Measurements from ENCODE around the gene MEX3A. TPM values are rescaled to one million over a fixed set of nuclear protein-coding genes. Genes with fewer than 3 reads are reported as not detected.
A peak's percentile ranks its signal among the peaks of the same experiment; 100 is the strongest.

The MEX3A gene
- polyA plus RNA-seq, 2 of the 4 experiments (the other 2 are of a cell fraction): 1.8 to 4.9 TPM

- WGBS (ENCODE audit: missing lambda C conversion rate): 67% methylated on average over 4 of the region's 4 CpGs
- ChIA-PET CTCF (interaction anchor here (0.7 to 2.9 kb wide), 9 partner anchors 10 to 138 kb away, joined by 3 to 29 read pairs (median 4); partner anchors contain the start of gene UBQLN4), POLR2A (interaction anchor here (0.9 kb wide), 2 partner anchors 10 to 137 kb away, joined by 3 read pairs; partner anchors contain the start of gene PMF1)
- H3K9me3 ChIP-seq: no peaks in the 10 kb centered on the region
- ATAC-seq: no peak
- FAIRE-seq: no peak
- no peak overlapping the region for H3K4me3 ChIP-seq
- H3K4me2 ChIP-seq: no peak overlapping the region
- no peak for TF ChIP-seq EP300 (IDR thresholded peaks at IDR 0.05)
- 0 out of 2 replicates have a peak, but pooled peaks have one; percentile 10 for TF ChIP-seq NFE2L2 (conservative IDR thresholded peaks at IDR 0.05; ENCODE audit: low read length)
- no peak overlapping the region for H3K27ac ChIP-seq
- peaks cover 5% of the 10 kb centered on the region; the same call in 1 of the 3 replicates for H3K4me1 ChIP-seq
- DNase-seq (ENCODE audit: low read depth in 1 of 2, low spot score in 1 of 2): no peak
Observed at GRCh38 chr1:156075775-156076204, 6.5 kb downstream of the MEX3A start.

GRCh38 chr1:156075162-156075561, 7.1 kb downstream of the MEX3A start:
- peak in 1 of 2 experiments; percentile 30; a peak in 2 of 6 replicates for ATAC-seq
- Histone ChIP-seq H3K4me3 (no peak overlapping the region), H3K9me3 (no peaks in the 10 kb centered on the region), H3K27ac (no peak overlapping the region), H3K4me1 (no peaks in the 10 kb centered on the region; the same call in 2 of the 3 replicates), H3K4me2 (no peak overlapping the region)
- POLR2A ChIA-PET: interaction anchor here (0.9 kb wide), 2 partner anchors 9 to 138 kb away, joined by 3 read pairs; partner anchors contain the start of gene PMF1
- CTCF ChIA-PET: interaction anchor here (0.5 to 2.9 kb wide), 10 partner anchors 9 to 137 kb away, joined by 3 to 29 read pairs (median 4); partner anchors contain the start of gene UBQLN4
- 41% methylated on average over 3 of the region's 3 CpGs for WGBS (ENCODE audit: missing lambda C conversion rate)
- no peak for FAIRE-seq
- TF ChIP-seq ZC3H11A (IDR thresholded peaks at IDR 0.05) (no peak), HMGXB4 (CRISPR knock-in tag; IDR thresholded peaks at IDR 0.05; ENCODE audit: borderline replicate concordance) (no peak), CHD4 (IDR thresholded peaks at IDR 0.05; ENCODE audit: borderline replicate concordance) (no peak), POLR2AphosphoS2 (conservative IDR thresholded peaks at IDR 0.05; ENCODE audit: low read length) (no peak), EP300 (IDR thresholded peaks at IDR 0.05) (no peak)
- no peak for DNase-seq (ENCODE audit: low read depth in 1 of 2, low spot score in 1 of 2)

GRCh38 chr1:156074661-156075060, 7.6 kb downstream of the MEX3A start:
- Histone ChIP-seq H3K4me1 (no peaks in the 10 kb centered on the region; the same call in 2 of the 3 replicates), H3K4me3 (no peak overlapping the region), H3K4me2 (no peak overlapping the region), H3K27ac (no peak overlapping the region), H3K9me3 (no peaks in the 10 kb centered on the region)
- FAIRE-seq (no peak), ATAC-seq (no peak), DNase-seq (ENCODE audit: low read depth in 1 of 2, low spot score in 1 of 2) (no peak)
- ChIA-PET CTCF (interaction anchor here (1.0 to 2.9 kb wide), 7 partner anchors 9 to 137 kb away, joined by 3 to 29 read pairs (median 5); partner anchors contain the start of gene UBQLN4), POLR2A (interaction anchor here (0.9 kb wide), 1 partner anchor 138 kb away, joined by 3 read pairs; the partner anchor contains the start of gene PMF1)
- TF ChIP-seq RAD21 (conservative IDR thresholded peaks at IDR 0.05 in 1 of 2, IDR thresholded peaks at IDR 0.05 in 1 of 2) (no peak), JUNB (IDR thresholded peaks at IDR 0.05) (no peak), SREBF2 (IDR thresholded peaks at IDR 0.05) (no peak), PHF8 (IDR thresholded peaks at IDR 0.05; ENCODE audit: borderline replicate concordance, low read depth) (no peak), TP53 (CRISPR knock-in tag; IDR thresholded peaks at IDR 0.05) (no peak)
- WGBS (ENCODE audit: missing lambda C conversion rate): 60% methylated on average over 8 of the region's 8 CpGs

GRCh38 chr1:156073740-156074139, 8.5 kb downstream of the MEX3A start:
- 61% methylated on average over 5 of the region's 5 CpGs for WGBS (ENCODE audit: missing lambda C conversion rate)
- no peak for ATAC-seq
- H3K4me1 ChIP-seq: no peaks in the 10 kb centered on the region; the same call in 2 of the 3 replicates
- no peak for FAIRE-seq
- no peaks in the 10 kb centered on the region for H3K9me3 ChIP-seq
- DNase-seq (ENCODE audit: low read depth in 1 of 2, low spot score in 1 of 2): no peak
- no peak overlapping the region for H3K27ac ChIP-seq
- no peak overlapping the region for H3K4me2 ChIP-seq
- CTCF ChIA-PET: interaction anchor here (0.7 to 3.1 kb wide), 7 partner anchors 9 to 67 kb away, joined by 3 to 11 read pairs (median 4); no protein-coding TSS in a partner anchor
- H3K4me3 ChIP-seq: no peak overlapping the region
- POLR2A ChIA-PET: no interaction called here
- TF ChIP-seq MAX (IDR thresholded peaks at IDR 0.05): no peak
- no peak for TF ChIP-seq PBX3 (IDR thresholded peaks at IDR 0.05)
- TF ChIP-seq CBX2 (IDR thresholded peaks at IDR 0.05; ENCODE audit: borderline replicate concordance, low read depth): no peak
- TF ChIP-seq MAZ (IDR thresholded peaks at IDR 0.05; ENCODE audit: borderline replicate concordance, low read depth, low read length): no peak
- no peak for TF ChIP-seq HES2 (IDR thresholded peaks at IDR 0.05)
- no peak for TF ChIP-seq RNF2 (IDR thresholded peaks at IDR 0.05; ENCODE audit: borderline replicate concordance, low read depth)
- no peak for TF ChIP-seq SREBF2 (IDR thresholded peaks at IDR 0.05)
- no peak for TF ChIP-seq FOXS1 (CRISPR knock-in tag; IDR thresholded peaks at IDR 0.05)
- TF ChIP-seq CHD4 (IDR thresholded peaks at IDR 0.05; ENCODE audit: borderline replicate concordance): no peak

Data from A549 (cell line).